H9 (cell line): ENCODE measurements around the gene RABL6. TPM values are rescaled to one million over a fixed set of nuclear protein-coding genes. Genes with fewer than 3 reads are reported as not detected.

Experiments used
- DNase-seq: peaks from one replicate; pipeline ENCODE4 v3.0.0-alpha.2; 2017
- H2AFZ ChIP-seq: one replicate; pipeline ENCODE4 v1.6.1; 2013; ENCODE audit warnings: mild to moderate bottlenecking, low read length, control low read depth, moderate library complexity
- H2AK5ac ChIP-seq: 2 replicates; pipeline ENCODE4 v1.6.1; 2013; ENCODE audit warnings: low read length, control low read depth, mixed read lengths; ENCODE audit not compliant: insufficient read length
- H2BK120ac ChIP-seq: one replicate; pipeline ENCODE4 v1.6.1; 2013; ENCODE audit warnings: low read depth, mild to moderate bottlenecking, low read length, control low read depth, inconsistent platforms; ENCODE audit not compliant: poor library complexity, severe bottlenecking
- H2BK12ac ChIP-seq: 2 replicates; pipeline ENCODE4 v1.6.1; 2013; ENCODE audit warnings: low read length, control low read depth, mixed read lengths, low read depth; ENCODE audit not compliant: insufficient read length
- H2BK15ac ChIP-seq: 2 replicates; pipeline ENCODE4 v1.6.1; 2013; ENCODE audit warnings: low read depth, low read length, control low read depth
- H2BK20ac ChIP-seq: one replicate; pipeline ENCODE4 v1.6.1; 2013; ENCODE audit warnings: low read depth, mild to moderate bottlenecking, low read length, control low read depth, inconsistent platforms; ENCODE audit not compliant: poor library complexity, severe bottlenecking
- H2BK5ac ChIP-seq: 2 replicates; pipeline ENCODE4 v1.6.1; 2013; ENCODE audit warnings: low read length, control low read depth, mixed read lengths; ENCODE audit not compliant: insufficient read length
- H3K14ac ChIP-seq: 2 replicates; pipeline ENCODE4 v1.6.1; 2013; ENCODE audit warnings: low read length, control low read depth; ENCODE audit not compliant: insufficient read depth
- H3K18ac ChIP-seq: 2 replicates; pipeline ENCODE4 v1.6.1; 2013; ENCODE audit warnings: low read depth, mild to moderate bottlenecking, mixed read lengths, low read length, control low read depth; ENCODE audit not compliant: insufficient read length
- H3K23ac ChIP-seq: 2 replicates; pipeline ENCODE4 v1.6.1; 2013; ENCODE audit warnings: low read length, control low read depth, mixed read lengths, low read depth; ENCODE audit not compliant: insufficient read length
- H3K23me2 ChIP-seq: 2 replicates; pipeline ENCODE4 v1.6.1; 2013; ENCODE audit warnings: low read depth, mild to moderate bottlenecking, mixed read lengths, low read length, control low read depth; ENCODE audit not compliant: insufficient read length, poor library complexity, severe bottlenecking
- H3K27ac ChIP-seq: 2 replicates; pipeline ENCODE4 v1.5.1; 2013; ENCODE audit warnings: low read length, control low read depth, mixed read lengths, low read depth; ENCODE audit not compliant: insufficient read length
- H3K27me3 ChIP-seq: 2 replicates; pipeline ENCODE4 v1.6.1; 2013; ENCODE audit warnings: low read length, control low read depth, inconsistent platforms; ENCODE audit not compliant: insufficient read depth
- H3K4ac ChIP-seq: 2 replicates; pipeline ENCODE4 v1.6.1; 2013; ENCODE audit warnings: low read depth, mild to moderate bottlenecking, control low read depth, inconsistent platforms, low read length, moderate library complexity
- H3K4me1 ChIP-seq: 2 replicates; pipeline ENCODE4 v1.6.1; 2013; ENCODE audit warnings: low read length, control low read depth, inconsistent platforms; ENCODE audit not compliant: insufficient read depth
- H3K4me2 ChIP-seq: 2 replicates; pipeline ENCODE4 v1.6.1; 2013; ENCODE audit warnings: low read length, control low read depth, mixed read lengths; ENCODE audit not compliant: insufficient read length, insufficient read depth
- H3K56ac ChIP-seq: 2 replicates; pipeline ENCODE4 v1.6.1; 2013; ENCODE audit warnings: low read depth, mild to moderate bottlenecking, mixed read lengths, low read length, control low read depth; ENCODE audit not compliant: insufficient read length
- H3K79me1 ChIP-seq: 2 replicates; pipeline ENCODE4 v1.6.1; 2013; ENCODE audit warnings: low read depth, mild to moderate bottlenecking, moderate library complexity, low read length, control low read depth, inconsistent platforms; ENCODE audit not compliant: insufficient read depth, poor library complexity, severe bottlenecking
- H3K79me2 ChIP-seq: 2 replicates; pipeline ENCODE4 v1.6.1; 2013; ENCODE audit warnings: low read length, control low read depth, inconsistent platforms; ENCODE audit not compliant: insufficient read depth
- H3K9ac ChIP-seq: 2 replicates; pipeline ENCODE4 v1.6.1; 2013; ENCODE audit warnings: low read length, control low read depth, mixed read lengths; ENCODE audit not compliant: insufficient read length; ENCODE audit errors: extremely low read depth
- H3K9me3 ChIP-seq: one replicate; pipeline ENCODE4 v1.6.1; 2013; ENCODE audit warnings: low read depth, low read length, inconsistent platforms; ENCODE audit not compliant: control insufficient read depth
- H3T11ph ChIP-seq: one replicate; pipeline ENCODE4 v1.6.1; 2013; ENCODE audit warnings: mild to moderate bottlenecking, low read length, control low read depth, inconsistent platforms
- H4K20me1 ChIP-seq: one replicate; pipeline ENCODE4 v1.6.1; 2013; ENCODE audit not compliant: control insufficient read depth, insufficient read length, insufficient read depth
- H4K5ac ChIP-seq: 2 replicates; pipeline ENCODE4 v1.6.1; 2013; ENCODE audit warnings: low read depth, mild to moderate bottlenecking, mixed read lengths, low read length, control low read depth; ENCODE audit not compliant: insufficient read length
- H4K8ac ChIP-seq: replicated peaks from 2 replicates; pipeline ENCODE4 v1.6.1; 2013; ENCODE audit warnings: low read length, control low read depth, mixed read lengths, low read depth; ENCODE audit not compliant: insufficient read length
- H4K91ac ChIP-seq: 2 replicates; pipeline ENCODE4 v1.6.1; 2013; ENCODE audit warnings: low read depth, mild to moderate bottlenecking, moderate library complexity, mixed read lengths, low read length, control low read depth; ENCODE audit not compliant: insufficient read length
- H3K27ac Mint-ChIP-seq, 3 experiments: 2 replicates in 2 of 3; 3 replicates in 1 of 3; pipeline ENCODE4 v1.8.0; 2020 to 2021; ENCODE audit warnings: mixed read lengths in 3 of 3, mild to moderate bottlenecking in 1 of 3, moderate library complexity in 1 of 3
- H3K27me3 Mint-ChIP-seq: 2 replicates; pipeline ENCODE4 v1.8.0; 2021; ENCODE audit warnings: low read depth, mild to moderate bottlenecking, moderate library complexity, mixed read lengths
- H3K36me3 Mint-ChIP-seq, 3 experiments: 2 replicates in 2 of 3; 3 replicates in 1 of 3; pipeline ENCODE4 v1.8.0; 2020 to 2021; ENCODE audit warnings: low read depth in 3 of 3, mixed read lengths in 3 of 3; ENCODE audit not compliant: insufficient read depth in 1 of 3
- H3K4me1 Mint-ChIP-seq, 2 experiments: 2 replicates each; pipeline ENCODE4 v1.8.0; 2020; ENCODE audit warnings: mixed read lengths in 2 of 2
- H3K4me3 Mint-ChIP-seq, 2 experiments: 2 replicates in 1 of 2; 3 replicates in 1 of 2; pipeline ENCODE4 v1.8.0; 2020 to 2021; ENCODE audit warnings: mild to moderate bottlenecking in 2 of 2, mixed read lengths in 2 of 2, moderate library complexity in 1 of 2
- H3K9me3 Mint-ChIP-seq, 2 experiments: 2 replicates in 1 of 2; 3 replicates in 1 of 2; pipeline ENCODE4 v1.8.0; 2020; ENCODE audit warnings: mild to moderate bottlenecking in 2 of 2, mixed read lengths in 2 of 2, moderate library complexity in 1 of 2
- WGBS: extraction: QIAGEN DNeasy Blood & Tissue Kit; methylation state at CpG from one replicate; pipeline ENCODE4 v1.1.7; 2013; ENCODE audit warnings: missing lambda C conversion rate, low lambda C conversion rate, mixed read lengths; ENCODE audit not compliant: insufficient read length; ENCODE audit errors: extremely low coverage; 5-methylcytosine and 5-hydroxymethylcytosine counted together
- total RNA-seq: library from RNA; stranded (reverse); gene quantifications from 2 replicates; pipeline ENCODE4 v1.2.1, GENCODE V29; 2021
- TF ChIP-seq, protein P1 (sequence below): fragments of 200-600 bp; sonication (generic); conservative IDR thresholded peaks from 3 replicates; pipeline ENCODE4 v1.8.0; 2021; ENCODE audit warnings: antibody characterized with exemption, mild to moderate bottlenecking

The RABL6 gene
- total RNA-seq, 1 experiment from 2014 or later, result 108 TPM

DNA sequence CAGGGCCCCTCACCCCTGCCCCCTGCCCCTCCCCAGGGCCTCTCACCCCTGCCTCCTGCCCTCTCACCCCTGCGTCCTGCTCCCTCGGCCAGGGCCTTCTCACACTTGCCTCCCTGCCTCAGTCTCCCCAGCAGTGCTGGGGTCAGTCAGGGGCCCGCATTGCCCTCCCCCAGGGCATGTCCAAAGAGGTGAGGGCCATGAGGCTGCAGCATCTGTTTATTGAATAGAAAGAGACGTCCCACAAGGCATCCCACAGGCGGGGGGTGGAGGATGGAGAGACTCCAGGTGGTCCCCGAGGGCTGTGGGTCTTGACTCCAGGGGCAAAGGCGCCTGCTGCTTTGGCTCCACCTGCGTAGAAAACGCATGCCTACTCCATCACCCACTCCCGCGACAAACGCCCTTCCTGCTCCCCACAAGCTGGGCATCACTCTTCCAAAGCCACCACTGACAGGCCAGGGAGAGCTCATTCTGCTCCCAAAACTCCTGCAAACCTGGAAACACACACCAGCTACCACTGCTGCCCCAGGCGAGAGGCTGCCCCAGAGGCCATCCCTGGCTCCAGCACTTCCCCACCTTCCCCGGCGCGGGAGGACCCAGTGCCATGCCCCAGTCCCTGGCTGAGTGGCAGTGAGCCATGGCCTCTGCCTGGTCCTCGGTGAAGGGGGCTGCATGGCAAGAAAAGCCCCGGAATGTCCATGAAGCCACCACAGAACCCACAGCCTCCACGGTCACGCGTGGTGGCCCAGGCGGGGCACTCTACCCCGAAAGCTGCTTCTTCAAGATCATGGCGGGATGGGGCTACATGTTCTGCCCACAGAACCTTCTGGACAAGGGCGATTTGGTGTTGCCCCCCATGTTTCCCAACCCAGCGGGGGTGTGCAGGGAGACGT is 48.1 kb upstream of the RABL6 start:
- Histone ChIP-seq H3K23ac (no peak overlapping the region), H4K8ac (no peak overlapping the region), H2AK5ac (no peak overlapping the region), H2BK5ac (no peak overlapping the region), H3K4me2 (no peak overlapping the region), H2BK12ac (no peak overlapping the region), H3T11ph (no peak overlapping the region), H2BK15ac (no peak overlapping the region), H3K23me2 (no peaks in the 10 kb centered on the region), H3K18ac (no peak overlapping the region), H3K79me2 (no peaks in the 10 kb centered on the region), H4K20me1 (no peaks in the 10 kb centered on the region), H3K9me3 (no peaks in the 10 kb centered on the region), H4K5ac (no peak overlapping the region), H2AFZ (no peak overlapping the region), H3K9ac (no peak overlapping the region), H4K91ac (no peak overlapping the region), H3K79me1 (no peaks in the 10 kb centered on the region), H3K56ac (no peak overlapping the region), H2BK20ac (no peak overlapping the region), H3K14ac (no peak overlapping the region), H2BK120ac (no peak overlapping the region), H3K27me3 (no peaks in the 10 kb centered on the region), H3K27ac (no peak overlapping the region), H3K4me1 (no peaks in the 10 kb centered on the region), H3K4ac (no peak overlapping the region)
- peak; percentile 33 for DNase-seq
- WGBS, result no CpG with 5 or more reads among the region's 27 CpGs
- Mint-ChIP-seq H3K4me1 (peaks cover 12 to 28% of the 10 kb centered on the region in 2 experiments; a peak in 3 of 4 replicates), H3K4me3 (peak overlapping the region in 1 of 2 experiments; percentile 40; a peak in 1 of 5 replicates), H3K27ac (peak overlapping the region in 1 of 3 experiments; percentile 74; a peak in 1 of 7 replicates), H3K27me3 (peaks cover 2% of the 10 kb centered on the region; the same call in 1 of the 2 replicates), H3K36me3 (peaks cover 2 to 9% (median 2%) of the 10 kb centered on the region in 3 experiments; a peak in 4 of 7 replicates), H3K9me3 (peaks cover 9 to 11% of the 10 kb centered on the region in 2 experiments; a peak in 4 of 5 replicates)
- TF ChIP-seq, protein P1, sequence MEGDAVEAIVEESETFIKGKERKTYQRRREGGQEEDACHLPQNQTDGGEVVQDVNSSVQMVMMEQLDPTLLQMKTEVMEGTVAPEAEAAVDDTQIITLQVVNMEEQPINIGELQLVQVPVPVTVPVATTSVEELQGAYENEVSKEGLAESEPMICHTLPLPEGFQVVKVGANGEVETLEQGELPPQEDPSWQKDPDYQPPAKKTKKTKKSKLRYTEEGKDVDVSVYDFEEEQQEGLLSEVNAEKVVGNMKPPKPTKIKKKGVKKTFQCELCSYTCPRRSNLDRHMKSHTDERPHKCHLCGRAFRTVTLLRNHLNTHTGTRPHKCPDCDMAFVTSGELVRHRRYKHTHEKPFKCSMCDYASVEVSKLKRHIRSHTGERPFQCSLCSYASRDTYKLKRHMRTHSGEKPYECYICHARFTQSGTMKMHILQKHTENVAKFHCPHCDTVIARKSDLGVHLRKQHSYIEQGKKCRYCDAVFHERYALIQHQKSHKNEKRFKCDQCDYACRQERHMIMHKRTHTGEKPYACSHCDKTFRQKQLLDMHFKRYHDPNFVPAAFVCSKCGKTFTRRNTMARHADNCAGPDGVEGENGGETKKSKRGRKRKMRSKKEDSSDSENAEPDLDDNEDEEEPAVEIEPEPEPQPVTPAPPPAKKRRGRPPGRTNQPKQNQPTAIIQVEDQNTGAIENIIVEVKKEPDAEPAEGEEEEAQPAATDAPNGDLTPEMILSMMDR, result no peak
